Activated CD4-positive, alpha-beta T cell treated with anti-CD3 and anti-CD28 coated beads, Interleukin-2, amount 50 U/mL, for 24 hours (primary cell): ENCODE data around the gene IKZF3.
"Not testable (repeated sequence)": the region's sequence is repeated elsewhere in the genome, so short reads cannot be mapped to it uniquely, and the experiment has no call there.

Source experiments
- DNase-seq, 2 donors: peaks; one replicate each; pipeline ENCODE4 v3.0.0-alpha.2; 2020; ENCODE audit warnings: low read depth in 1 of 2, low spot score in 1 of 2

Gene IKZF3

DNA sequence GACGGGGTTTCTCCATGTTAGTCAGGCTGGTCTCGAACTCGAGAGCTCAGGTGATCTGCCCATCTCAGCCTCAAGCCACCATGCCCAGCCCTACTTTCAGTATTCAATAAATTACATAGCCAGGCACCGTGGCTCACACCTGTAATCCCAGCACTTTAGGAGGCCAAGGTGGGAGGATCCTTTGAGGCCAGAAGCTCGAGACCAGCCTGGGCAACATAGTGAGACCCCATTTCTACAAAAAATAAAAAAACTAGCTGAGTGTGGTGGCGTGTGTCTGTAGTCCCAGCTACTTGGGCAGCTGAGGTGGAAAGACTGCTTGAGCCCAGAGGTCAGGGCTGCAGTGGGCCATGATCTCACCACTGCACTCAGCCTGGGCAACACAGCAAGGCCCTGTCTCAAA lies 142.0 kb downstream of the IKZF3 start:
- no peak for DNase-seq

- no peak for DNase-seq
Measured at GRCh38 chr17:39719563-39720355, 144.4 kb downstream of the IKZF3 start.

DNA sequence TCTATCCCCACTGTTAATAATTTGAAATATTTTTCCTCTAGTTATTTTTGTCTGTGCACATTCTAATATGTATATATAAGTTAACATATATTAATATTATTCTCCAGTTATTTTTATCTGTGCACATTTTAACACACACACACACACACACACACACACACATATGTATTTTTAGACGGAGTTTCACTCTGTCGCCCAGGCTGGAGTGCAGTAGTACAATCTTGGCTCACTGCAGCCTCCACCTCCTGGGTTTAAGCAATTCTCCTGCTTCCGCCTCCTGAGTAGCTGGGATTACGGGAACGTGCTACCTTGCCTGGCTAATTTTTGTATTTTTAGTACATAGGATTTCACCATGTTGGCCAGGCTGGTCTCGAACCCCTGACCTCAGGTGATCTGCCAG lies 146.5 kb downstream of the IKZF3 start:
- no peak for DNase-seq

DNA sequence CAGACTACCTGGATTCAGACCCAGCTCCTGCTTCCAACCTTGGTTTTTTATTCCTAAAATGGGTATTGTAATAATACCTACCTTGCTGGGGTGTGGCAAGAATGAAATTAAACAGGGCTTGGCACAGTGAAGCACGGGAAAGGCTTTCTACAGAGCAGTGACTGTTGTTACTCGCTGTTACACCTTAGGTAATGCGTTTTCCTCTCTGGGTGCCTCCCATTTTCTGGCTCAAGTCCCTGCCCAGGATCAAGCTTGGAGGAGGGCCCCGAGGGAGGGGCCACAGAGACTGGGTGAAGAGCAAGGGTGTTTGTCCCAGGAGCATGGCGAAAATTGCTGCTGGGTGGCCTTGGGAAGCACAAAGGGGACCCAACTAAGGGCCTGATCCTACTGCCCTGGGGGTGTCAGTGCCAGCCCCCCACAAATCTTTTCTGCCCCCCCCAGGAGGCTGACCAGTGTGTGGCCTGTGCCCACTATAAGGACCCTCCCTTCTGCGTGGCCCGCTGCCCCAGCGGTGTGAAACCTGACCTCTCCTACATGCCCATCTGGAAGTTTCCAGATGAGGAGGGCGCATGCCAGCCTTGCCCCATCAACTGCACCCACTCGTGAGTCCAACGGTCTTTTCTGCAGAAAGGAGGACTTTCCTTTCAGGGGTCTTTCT lies 147.1 kb downstream of the IKZF3 start:
- DNase-seq: no peak

- DNase-seq: no peak
Measured at GRCh38 chr17:39716073-39716818, 147.9 kb downstream of the IKZF3 start.

DNA sequence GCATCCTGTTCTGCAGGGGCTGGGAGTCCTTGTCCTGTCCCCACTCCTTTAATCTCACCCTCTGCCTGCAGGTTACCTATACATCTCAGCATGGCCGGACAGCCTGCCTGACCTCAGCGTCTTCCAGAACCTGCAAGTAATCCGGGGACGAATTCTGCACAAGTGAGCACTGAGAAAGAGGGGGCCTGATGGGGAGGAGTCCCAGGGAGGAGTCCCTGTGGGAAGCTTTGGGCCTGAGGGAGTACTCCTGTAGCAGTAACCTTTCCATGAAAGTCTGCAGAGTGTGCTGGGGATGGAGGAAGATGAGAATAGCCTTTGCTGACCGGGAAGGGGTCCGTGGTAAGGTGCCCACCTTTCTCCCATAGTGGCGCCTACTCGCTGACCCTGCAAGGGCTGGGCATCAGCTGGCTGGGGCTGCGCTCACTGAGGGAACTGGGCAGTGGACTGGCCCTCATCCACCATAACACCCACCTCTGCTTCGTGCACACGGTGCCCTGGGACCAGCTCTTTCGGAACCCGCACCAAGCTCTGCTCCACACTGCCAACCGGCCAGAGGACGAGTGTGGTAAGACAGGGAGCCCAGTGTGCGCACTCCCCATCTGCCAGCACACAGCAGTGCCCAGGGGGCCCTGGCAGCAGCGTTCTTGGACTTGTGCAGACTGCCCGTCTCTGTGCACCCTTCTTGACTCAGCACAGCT lies 148.6 kb downstream of the IKZF3 start:
- no peak for DNase-seq

GRCh38 chr17:39714234-39714633 lies 149.9 kb downstream of the IKZF3 start:
- DNase-seq: no peak

DNA sequence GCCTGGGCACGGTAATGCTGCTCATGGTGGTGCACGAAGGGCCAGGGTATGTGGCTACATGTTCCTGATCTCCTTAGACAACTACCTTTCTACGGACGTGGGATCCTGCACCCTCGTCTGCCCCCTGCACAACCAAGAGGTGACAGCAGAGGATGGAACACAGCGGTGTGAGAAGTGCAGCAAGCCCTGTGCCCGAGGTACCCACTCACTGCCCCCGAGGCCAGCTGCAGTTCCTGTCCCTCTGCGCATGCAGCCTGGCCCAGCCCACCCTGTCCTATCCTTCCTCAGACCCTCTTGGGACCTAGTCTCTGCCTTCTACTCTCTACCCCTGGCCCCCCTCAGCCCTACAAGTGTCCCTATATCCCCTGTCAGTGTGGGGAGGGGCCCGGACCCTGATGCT lies 152.3 kb downstream of the IKZF3 start:
- no peak for DNase-seq

DNA sequence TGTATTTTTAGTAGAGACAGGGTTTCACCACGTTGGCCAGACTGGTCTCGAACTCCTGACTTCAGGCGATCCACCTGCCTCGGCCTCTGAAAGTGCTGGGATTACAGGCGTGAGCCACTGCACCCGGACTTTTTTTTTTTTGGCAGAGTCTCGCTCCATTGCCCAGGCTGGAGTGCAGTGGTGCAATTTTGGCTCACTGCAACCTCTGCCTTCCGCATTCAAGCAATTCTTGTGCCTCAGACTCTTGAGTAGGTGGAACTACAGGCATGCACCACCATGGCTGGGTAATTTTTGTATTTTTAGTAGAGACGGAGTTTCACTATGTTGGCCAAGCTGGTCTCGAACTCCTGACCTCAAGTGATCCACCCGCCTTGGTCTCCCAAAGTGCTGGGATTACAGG lies 153.0 kb downstream of the IKZF3 start:
- not testable (repeated sequence) for DNase-seq

GRCh38 chr17:39709998-39710964 lies 153.8 kb downstream of the IKZF3 start:
- no peak for DNase-seq

DNA sequence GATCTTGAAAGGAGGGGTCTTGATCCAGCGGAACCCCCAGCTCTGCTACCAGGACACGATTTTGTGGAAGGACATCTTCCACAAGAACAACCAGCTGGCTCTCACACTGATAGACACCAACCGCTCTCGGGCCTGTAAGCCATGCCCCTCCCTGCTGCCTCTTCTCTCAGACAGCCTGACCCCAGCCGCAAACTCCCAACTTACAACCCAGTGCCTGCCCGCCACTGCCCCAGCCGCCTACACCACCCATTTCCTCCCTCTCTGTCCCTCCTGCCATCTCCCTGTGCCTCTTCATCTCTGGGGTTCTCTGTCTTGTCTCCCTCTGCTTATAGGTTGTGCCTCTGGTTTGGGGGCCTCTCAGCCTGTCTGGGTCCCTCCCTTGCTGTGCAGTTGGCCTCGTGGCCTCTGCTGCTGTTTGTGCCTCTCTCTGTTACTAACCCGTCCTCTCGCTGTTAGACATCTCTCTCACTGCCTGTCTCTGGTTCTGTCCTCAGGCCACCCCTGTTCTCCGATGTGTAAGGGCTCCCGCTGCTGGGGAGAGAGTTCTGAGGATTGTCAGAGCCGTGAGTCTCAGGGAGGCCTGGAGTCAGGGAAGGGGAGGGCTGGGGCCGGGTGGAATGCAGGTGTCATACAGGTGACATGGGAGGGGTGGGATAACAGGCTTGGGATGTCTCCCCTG lies 154.7 kb downstream of the IKZF3 start:
- no peak for DNase-seq
